H1 (cell line): ENCODE measurements around the gene GH1. TPM values are rescaled to one million over a fixed set of nuclear protein-coding genes. Genes with fewer than 3 reads are reported as not detected.

Experiments used
- EGR1 ChIP-seq: IDR thresholded peaks from 2 replicates; pipeline ENCODE4 v1.6.1; 2011; ENCODE audit warnings: low read depth, low read length, borderline replicate concordance
- EZH2 ChIP-seq: fragments of 200-600 bp; sonication (generic); IDR thresholded peaks from 2 replicates; pipeline ENCODE4 v1.7.1; 2012; ENCODE audit warnings: low read depth, mild to moderate bottlenecking, moderate library complexity, low read length, inconsistent platforms; ENCODE audit not compliant: severe bottlenecking
- GABPA ChIP-seq: IDR thresholded peaks from 2 replicates; pipeline ENCODE4 v1.6.1; 2011; ENCODE audit warnings: mild to moderate bottlenecking, low read length, moderate library complexity, borderline replicate concordance; ENCODE audit not compliant: insufficient read depth
- NRF1 ChIP-seq: IDR thresholded peaks from 2 replicates; pipeline ENCODE4 v1.6.1; 2011; ENCODE audit warnings: mild to moderate bottlenecking, low read depth, low read length, improper control_type of control experiment
- PHF8 ChIP-seq: fragments of 200-600 bp; sonication (generic); conservative IDR thresholded peaks from 2 replicates; pipeline ENCODE4 v1.7.1; 2012; ENCODE audit warnings: low read depth, mild to moderate bottlenecking, inconsistent platforms, low read length, moderate library complexity
- RAD21 ChIP-seq, 2 experiments: IDR thresholded peaks in 1 of 2; conservative IDR thresholded peaks in 1 of 2; 2 replicates each; pipeline ENCODE4 v1.6.1; 2011; ENCODE audit warnings: low read depth in 2 of 2, low read length in 2 of 2, improper control_type of control experiment in 1 of 2, inconsistent platforms in 1 of 2, mild to moderate bottlenecking in 1 of 2, moderate library complexity in 1 of 2
- SIRT6 ChIP-seq: IDR thresholded peaks from one replicate; pipeline ENCODE4 v1.7.1; 2012; ENCODE audit warnings: low read length, inconsistent platforms
- YY1 ChIP-seq: IDR thresholded peaks from 2 replicates; pipeline ENCODE4 v1.6.1; 2011; ENCODE audit warnings: low read depth, mild to moderate bottlenecking, low read length
- polyA plus RNA-seq, 7 experiments: library from polyadenylated mRNA; depleted of rRNA in 3 of 7; stranded (reverse) in 5 of 7; unstranded in 2 of 7; fragments of >200 nt in 5 of 7; fragments of 200-250 nt in 2 of 7; gene quantifications; 1 replicate in 5 of 7; 2 replicates in 1 of 7; 4 replicates in 1 of 7; pipeline versions ENCODE4 v1.2.1 to v1.2.3, GENCODE V29; 2011 to 2013; ENCODE audit warnings: missing spikeins in 2 of 7, mixed read lengths in 2 of 7
- total RNA-seq: library from RNA; stranded (reverse); fragmentation: NEBNext Ultra II Directional; extraction: Animal tissue kit (Norgen Biotek cat#: 25700); gene quantifications from 2 replicates; pipeline ENCODE4 v1.2.1, GENCODE V29; 2021
- TF ChIP-seq, protein P1 (sequence below): fragments of 300-600 bp; sonication (generic); IDR thresholded peaks from 2 replicates; pipeline ENCODE4 v1.7.1; 2012; ENCODE audit warnings: low read length, moderate library complexity, mild to moderate bottlenecking, inconsistent platforms; ENCODE audit not compliant: insufficient replicate concordance
- TF ChIP-seq, protein P2 (sequence below): IDR thresholded peaks from 2 replicates; pipeline ENCODE4 v1.6.1; 2011; ENCODE audit warnings: low read length, improper control_type of control experiment

The GH1 gene
- total and polyA plus RNA-seq, 2 of the 8 experiments (the other 6 are each of a cell fraction or from before 2014, with no cell fraction given), result 0.41 TPM; not detected in 1

DNA sequence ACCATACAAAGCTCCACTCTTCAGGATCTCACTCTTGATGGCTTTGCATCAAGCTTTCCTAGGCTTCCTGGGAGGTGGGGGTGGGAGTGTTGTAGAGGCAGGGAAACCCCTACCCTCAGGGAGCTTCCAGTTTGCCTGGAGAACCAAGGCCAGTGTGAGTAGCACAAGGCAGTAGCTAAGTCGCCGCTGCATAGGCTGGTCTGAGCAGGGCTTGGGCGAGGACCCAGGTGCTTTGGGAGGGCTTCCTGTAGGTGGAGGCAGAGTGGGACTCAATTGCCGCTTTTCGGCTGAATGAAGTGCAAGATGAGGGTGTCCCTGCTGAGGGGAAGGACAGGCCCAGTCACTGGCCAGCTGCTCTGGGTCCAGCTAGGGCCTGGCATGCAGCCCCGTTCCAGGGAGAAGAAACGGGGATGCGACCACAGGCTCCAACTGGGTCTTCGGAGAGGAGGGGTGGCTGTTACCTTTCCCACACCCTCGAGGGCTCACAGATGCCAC, 9.6 kb upstream of the GH1 start (continued):
- TF ChIP-seq, protein P1, sequence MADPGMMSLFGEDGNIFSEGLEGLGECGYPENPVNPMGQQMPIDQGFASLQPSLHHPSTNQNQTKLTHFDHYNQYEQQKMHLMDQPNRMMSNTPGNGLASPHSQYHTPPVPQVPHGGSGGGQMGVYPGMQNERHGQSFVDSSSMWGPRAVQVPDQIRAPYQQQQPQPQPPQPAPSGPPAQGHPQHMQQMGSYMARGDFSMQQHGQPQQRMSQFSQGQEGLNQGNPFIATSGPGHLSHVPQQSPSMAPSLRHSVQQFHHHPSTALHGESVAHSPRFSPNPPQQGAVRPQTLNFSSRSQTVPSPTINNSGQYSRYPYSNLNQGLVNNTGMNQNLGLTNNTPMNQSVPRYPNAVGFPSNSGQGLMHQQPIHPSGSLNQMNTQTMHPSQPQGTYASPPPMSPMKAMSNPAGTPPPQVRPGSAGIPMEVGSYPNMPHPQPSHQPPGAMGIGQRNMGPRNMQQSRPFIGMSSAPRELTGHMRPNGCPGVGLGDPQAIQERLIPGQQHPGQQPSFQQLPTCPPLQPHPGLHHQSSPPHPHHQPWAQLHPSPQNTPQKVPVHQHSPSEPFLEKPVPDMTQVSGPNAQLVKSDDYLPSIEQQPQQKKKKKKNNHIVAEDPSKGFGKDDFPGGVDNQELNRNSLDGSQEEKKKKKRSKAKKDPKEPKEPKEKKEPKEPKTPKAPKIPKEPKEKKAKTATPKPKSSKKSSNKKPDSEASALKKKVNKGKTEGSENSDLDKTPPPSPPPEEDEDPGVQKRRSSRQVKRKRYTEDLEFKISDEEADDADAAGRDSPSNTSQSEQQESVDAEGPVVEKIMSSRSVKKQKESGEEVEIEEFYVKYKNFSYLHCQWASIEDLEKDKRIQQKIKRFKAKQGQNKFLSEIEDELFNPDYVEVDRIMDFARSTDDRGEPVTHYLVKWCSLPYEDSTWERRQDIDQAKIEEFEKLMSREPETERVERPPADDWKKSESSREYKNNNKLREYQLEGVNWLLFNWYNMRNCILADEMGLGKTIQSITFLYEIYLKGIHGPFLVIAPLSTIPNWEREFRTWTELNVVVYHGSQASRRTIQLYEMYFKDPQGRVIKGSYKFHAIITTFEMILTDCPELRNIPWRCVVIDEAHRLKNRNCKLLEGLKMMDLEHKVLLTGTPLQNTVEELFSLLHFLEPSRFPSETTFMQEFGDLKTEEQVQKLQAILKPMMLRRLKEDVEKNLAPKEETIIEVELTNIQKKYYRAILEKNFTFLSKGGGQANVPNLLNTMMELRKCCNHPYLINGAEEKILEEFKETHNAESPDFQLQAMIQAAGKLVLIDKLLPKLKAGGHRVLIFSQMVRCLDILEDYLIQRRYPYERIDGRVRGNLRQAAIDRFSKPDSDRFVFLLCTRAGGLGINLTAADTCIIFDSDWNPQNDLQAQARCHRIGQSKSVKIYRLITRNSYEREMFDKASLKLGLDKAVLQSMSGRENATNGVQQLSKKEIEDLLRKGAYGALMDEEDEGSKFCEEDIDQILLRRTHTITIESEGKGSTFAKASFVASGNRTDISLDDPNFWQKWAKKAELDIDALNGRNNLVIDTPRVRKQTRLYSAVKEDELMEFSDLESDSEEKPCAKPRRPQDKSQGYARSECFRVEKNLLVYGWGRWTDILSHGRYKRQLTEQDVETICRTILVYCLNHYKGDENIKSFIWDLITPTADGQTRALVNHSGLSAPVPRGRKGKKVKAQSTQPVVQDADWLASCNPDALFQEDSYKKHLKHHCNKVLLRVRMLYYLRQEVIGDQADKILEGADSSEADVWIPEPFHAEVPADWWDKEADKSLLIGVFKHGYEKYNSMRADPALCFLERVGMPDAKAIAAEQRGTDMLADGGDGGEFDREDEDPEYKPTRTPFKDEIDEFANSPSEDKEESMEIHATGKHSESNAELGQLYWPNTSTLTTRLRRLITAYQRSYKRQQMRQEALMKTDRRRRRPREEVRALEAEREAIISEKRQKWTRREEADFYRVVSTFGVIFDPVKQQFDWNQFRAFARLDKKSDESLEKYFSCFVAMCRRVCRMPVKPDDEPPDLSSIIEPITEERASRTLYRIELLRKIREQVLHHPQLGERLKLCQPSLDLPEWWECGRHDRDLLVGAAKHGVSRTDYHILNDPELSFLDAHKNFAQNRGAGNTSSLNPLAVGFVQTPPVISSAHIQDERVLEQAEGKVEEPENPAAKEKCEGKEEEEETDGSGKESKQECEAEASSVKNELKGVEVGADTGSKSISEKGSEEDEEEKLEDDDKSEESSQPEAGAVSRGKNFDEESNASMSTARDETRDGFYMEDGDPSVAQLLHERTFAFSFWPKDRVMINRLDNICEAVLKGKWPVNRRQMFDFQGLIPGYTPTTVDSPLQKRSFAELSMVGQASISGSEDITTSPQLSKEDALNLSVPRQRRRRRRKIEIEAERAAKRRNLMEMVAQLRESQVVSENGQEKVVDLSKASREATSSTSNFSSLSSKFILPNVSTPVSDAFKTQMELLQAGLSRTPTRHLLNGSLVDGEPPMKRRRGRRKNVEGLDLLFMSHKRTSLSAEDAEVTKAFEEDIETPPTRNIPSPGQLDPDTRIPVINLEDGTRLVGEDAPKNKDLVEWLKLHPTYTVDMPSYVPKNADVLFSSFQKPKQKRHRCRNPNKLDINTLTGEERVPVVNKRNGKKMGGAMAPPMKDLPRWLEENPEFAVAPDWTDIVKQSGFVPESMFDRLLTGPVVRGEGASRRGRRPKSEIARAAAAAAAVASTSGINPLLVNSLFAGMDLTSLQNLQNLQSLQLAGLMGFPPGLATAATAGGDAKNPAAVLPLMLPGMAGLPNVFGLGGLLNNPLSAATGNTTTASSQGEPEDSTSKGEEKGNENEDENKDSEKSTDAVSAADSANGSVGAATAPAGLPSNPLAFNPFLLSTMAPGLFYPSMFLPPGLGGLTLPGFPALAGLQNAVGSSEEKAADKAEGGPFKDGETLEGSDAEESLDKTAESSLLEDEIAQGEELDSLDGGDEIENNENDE, result no peak
- TF ChIP-seq GABPA (no peak), YY1 (no peak), NRF1 (no peak), EGR1 (no peak), EZH2 (no peak), RAD21 (IDR thresholded peaks at IDR 0.05 in 1 of 2, conservative IDR thresholded peaks at IDR 0.05 in 1 of 2; ENCODE audit: low read depth in 2 of 2, low read length in 2 of 2) (no peak), SIRT6 (no peak), PHF8 (no peak)
- TF ChIP-seq, protein P2, sequence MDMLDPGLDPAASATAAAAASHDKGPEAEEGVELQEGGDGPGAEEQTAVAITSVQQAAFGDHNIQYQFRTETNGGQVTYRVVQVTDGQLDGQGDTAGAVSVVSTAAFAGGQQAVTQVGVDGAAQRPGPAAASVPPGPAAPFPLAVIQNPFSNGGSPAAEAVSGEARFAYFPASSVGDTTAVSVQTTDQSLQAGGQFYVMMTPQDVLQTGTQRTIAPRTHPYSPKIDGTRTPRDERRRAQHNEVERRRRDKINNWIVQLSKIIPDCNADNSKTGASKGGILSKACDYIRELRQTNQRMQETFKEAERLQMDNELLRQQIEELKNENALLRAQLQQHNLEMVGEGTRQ, result no peak
- TF ChIP-seq, all 59 proteins: peak for 0
